NCI-H2171 (cell line): ENCODE results near the gene ARHGEF7.

Source experiments
- DNase-seq: peaks from one replicate; lab custom pipeline; 2025; lab: John Stamatoyannopoulos, UW

ARHGEF7 gene

DNA sequence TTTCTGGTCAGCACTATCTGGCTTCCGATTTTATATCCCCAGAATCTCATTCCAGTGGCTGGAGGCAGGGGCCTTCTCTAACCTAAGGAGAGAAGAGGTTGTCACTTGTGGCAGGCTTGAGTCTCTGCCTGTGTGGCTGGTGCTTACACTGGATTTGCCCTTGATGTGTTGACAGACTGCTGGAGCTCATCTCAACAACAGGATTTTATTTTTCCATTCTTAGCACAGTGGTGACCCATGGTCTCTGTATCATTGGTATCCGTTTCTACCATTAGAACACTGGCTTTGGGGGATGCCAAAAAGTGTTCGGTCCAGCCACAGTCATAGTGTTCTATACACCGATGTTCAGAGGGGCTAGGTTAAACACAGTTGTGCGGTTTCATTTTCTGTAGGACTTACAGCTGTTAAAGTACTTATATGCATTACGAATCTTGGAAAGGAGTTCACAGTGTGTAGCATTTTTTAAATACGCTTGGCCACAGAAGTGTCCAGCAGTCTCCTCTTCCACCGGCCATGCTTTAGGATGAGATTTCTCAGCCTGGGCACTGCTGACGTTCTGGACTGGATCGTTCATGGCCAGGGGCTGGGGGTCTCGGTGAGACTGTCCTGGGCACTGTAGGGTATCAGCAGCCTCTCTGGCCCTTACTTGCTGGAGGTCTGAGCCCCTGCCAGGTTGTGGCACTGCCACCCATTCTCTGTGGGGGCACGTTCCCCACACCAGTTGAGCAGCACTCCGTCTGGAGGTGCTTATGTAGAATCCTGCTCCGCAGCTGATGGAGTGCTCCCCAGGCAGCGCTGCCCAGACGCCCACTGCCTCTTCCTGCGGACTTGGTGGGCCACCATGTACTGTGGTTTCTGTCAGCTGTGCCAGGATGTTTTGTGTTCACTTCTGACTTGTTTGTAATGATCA, 163.9 kb downstream of the ARHGEF7 start:
- DNase-seq = no peak

DNA sequence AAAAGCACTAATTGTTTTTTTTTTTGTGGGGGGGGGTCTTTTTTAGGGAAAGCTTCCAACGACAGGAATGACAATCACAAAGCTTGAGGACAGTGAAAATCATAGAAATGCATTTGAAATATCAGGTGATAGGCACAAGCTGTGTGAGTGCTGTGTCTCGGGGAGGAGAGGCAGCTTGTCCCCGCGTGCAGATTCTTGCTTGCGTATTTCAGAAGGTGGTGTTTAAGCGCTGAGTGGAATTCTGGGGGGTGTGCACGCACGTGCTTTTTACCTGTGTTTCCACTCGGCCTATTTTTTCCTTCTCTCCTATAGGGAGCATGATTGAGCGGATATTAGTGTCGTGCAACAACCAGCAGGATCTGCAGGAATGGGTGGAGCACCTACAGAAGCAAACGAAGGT, 165.1 kb downstream of the ARHGEF7 start:
- no peak for DNase-seq

DNA sequence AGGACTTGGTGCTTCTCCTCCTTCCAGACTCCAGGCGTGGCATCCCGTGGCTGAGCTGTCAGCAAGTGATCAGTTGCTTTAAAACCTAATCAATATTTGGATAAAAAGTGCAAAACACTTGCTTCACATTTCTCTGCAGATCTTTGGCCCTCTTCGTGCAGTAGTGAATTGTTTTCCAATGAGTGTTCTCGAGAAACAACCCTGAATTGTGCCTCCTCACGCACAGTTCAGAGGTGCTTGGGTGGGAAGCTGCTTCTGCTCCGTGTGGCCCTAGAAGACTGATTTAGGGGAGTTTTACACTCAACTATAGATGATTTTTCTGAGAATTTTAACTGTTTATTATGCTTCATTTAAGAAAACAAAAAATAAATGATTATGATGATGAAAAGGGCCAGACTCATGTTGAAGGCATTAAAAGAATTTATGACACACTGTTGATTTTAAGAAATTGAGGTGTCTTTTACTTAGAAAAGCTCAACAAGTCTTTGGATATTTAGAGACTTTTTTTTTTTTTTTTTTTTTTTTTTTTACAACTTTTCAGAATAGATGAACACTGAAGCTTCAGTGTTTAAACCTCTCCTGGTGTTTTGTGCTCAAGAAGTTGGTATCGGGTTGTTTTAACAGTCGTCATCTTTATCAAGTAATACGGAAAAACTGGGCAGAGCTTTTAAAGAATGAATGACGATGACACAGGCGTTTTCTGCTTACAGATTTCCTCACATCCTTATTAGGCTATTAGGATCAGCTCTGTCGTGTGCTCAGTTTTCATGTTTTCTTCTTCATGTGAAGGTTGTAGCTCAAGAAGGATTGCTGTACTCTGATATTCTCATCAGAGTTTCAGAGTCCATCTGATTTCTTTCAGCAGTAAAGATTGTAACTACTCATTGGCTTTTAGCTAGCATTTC, 165.8 kb downstream of the ARHGEF7 start:
- DNase-seq = no peak

GRCh38 chr13:111281751-111282311, 166.7 kb downstream of the ARHGEF7 start:
- no peak for DNase-seq

DNA sequence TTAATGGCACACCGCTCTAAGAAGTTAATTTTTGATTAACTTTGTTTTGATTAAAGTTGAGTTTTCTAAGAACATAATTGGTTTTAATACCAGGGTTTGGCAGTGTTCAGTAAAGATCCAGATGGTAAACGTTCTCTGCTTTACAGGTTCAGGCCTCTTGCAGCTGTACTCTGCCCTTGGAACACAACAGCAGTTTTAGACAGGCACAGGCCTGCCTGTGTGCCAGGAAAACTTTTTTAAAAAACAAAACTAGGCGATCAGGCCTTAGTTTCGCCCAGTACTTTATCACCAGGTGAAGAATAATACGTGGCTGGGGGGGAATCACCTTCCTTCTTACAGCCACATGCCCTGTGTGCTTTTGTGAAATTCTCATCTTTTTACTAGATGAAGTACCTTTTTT, 167.3 kb downstream of the ARHGEF7 start:
- peak; percentile 57 for DNase-seq

GRCh38 chr13:111282997-111283396, 167.9 kb downstream of the ARHGEF7 start:
- DNase-seq = no peak

DNA sequence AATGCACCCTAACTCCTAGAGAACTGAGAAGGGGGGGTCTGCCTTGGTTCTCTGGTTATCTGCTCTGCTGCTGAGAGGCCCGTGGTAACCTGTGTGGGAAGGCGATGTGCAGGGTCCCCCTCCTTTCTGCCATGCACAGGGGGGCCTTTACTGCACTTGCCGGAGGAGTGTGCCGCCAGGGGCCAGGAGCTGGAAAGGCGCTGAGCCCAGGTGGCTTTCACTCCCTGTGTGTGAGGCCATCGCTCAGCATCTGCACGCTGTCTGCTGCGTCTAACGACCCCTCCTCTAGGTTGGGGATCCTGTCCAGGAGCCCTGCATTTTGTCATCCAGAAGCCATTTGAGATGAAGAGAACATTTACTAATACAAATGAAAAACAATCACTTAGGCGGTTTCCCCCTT, 168.3 kb downstream of the ARHGEF7 start:
- no peak for DNase-seq

GRCh38 chr13:111283991-111284390, 168.9 kb downstream of the ARHGEF7 start:
- DNase-seq = no peak

DNA sequence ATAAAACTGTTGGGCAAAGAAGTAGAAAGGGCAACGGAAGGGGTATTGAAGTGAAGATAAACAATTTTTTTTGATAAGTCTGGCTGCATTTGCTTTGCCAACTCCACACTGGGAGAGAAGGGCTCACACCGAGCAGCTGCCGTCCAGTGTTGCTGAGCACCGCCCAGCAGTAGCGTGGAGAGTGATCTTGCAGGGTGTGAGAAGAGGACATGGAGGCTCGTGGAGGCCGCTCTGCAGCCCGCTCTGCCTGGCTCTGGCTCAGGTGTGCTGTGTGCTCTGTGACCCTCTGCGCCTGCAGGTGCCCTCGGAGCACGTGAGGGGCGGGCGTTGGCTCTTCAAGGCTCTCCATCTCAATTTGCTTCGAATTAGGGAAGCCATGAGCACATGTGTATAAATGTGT, 169.5 kb downstream of the ARHGEF7 start:
- DNase-seq = no peak

GRCh38 chr13:111286162-111286561, 171.1 kb downstream of the ARHGEF7 start:
- no peak for DNase-seq

DNA sequence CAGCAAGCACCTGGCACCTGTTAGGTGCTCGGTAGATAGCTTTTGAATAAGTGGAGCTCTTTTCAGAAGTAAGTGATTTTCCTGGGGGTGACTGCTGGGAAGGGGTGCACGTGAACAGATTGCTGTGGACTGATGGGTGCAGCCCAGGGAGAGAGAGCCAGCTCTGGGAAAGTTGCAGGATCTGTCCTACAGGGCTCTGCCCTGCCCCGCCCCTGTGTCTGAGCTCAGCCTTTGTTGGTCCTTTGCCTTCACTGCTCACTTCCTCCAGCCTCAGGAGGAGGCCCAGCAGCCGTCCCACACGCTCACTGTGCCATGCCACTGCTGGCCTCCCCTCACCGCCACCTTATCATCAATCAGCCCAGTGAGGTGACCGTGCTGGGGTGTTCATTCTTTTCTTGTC, 171.6 kb downstream of the ARHGEF7 start:
- no peak for DNase-seq

- DNase-seq = no peak
Measured at GRCh38 chr13:111287201-111287600, 172.1 kb downstream of the ARHGEF7 start.

GRCh38 chr13:111288276-111288675, 173.2 kb downstream of the ARHGEF7 start:
- no peak for DNase-seq

DNA sequence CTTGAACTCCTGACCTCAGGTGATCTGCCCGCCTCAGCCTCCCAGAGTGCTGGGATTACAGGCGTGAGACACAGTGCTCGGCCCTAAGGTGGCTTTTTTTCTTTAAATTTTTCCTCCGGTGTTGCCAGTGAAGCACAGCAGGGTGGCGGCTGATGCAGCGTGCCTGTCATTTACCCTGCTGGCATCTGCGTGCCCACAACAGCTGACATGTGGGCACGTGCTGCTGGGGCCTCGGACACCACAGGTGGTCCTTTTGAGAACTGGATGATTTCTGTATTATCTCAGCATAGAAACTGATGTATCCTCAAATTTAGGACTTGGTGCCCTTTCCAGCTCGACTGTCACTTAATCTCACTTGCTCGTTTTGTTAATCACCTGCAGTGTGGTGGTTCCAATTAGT, 174.1 kb downstream of the ARHGEF7 start:
- DNase-seq = peak; percentile 25

- DNase-seq = no peak
Measured at GRCh38 chr13:111291908-111292307, 176.8 kb downstream of the ARHGEF7 start.

- DNase-seq = no peak
Measured at GRCh38 chr13:111292710-111293485, 177.8 kb downstream of the ARHGEF7 start.

GRCh38 chr13:111295886-111296285, 180.8 kb downstream of the ARHGEF7 start:
- no peak for DNase-seq

- no peak for DNase-seq
Measured at GRCh38 chr13:111296417-111296816, 181.3 kb downstream of the ARHGEF7 start.

- DNase-seq = no peak
Measured at GRCh38 chr13:111298214-111298975, 183.3 kb downstream of the ARHGEF7 start.

DNA sequence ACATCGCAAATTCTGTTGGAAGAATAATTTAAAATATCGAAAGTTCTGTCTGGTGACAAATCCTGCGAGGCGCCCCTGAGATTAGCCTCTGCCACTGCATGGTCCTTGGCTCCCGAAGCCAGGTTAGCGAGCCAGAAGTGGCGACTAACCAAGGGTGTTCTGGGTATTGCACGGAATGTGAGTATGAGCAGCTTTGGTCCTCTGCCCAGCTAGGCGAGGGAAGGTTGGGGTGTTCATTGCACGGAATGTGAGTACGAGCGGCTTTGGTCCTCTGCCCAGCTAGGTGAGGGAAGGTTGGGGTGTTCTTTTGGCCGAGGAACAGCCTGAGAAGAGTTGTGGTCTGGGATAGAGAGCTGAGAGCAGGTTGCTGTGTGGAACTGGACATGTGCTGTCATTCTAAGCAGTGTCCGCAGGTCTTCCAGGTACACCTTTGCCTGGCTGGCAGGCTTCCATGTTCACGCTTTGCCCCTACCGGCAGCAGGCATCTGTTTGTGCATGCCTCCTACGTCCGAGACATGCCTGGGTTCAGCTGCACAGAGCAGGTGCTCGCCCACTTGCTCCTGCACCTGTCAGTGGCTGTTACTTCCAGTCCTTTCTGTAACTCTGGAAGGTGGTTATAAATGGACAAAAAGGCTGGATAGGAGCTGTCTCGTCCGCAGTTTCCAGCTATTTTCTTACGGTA, 187.1 kb downstream of the ARHGEF7 start:
- DNase-seq = peak; percentile 23
